GM21825 (cell line): ENCODE measurements around the gene ZDHHC14.

Experiments used
- ATAC-seq: cut with Tn5 transposase; IDR thresholded peaks from one replicate; pipeline ENCODE4 v1.9.1; 2021; ENCODE audit warnings: mild to moderate bottlenecking, moderate library complexity; ENCODE audit not compliant: unreplicated experiment

ZDHHC14 gene

DNA sequence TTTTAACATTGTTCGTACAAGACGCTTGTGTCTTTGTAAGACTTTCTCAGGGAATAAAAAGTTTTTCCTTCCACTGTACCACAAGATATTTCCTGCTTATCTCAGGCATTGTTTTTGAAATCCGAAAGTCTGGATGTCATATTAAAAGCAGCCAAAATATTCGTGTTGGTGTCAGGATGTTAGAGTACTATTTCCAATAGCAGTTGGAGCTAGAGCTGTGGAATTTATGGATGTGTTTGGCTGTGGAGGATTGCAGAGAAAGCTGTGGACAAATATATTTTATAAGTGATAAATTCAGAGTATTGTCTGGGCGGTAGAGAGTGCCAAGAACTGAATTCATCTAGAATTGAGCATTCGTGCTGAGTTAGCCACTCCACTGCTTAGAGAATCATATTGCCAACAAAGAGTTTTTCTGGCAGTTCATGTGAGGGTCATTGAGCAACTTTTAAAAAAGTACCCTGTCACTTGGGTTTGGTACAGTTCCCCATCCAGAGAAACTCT, 57.7 kb downstream of the ZDHHC14 start:
- ATAC-seq: no peak

- no peak for ATAC-seq
These were observed 59.2 kb downstream of the ZDHHC14 start for GRCh38 chr6:157440171-157440570.

DNA sequence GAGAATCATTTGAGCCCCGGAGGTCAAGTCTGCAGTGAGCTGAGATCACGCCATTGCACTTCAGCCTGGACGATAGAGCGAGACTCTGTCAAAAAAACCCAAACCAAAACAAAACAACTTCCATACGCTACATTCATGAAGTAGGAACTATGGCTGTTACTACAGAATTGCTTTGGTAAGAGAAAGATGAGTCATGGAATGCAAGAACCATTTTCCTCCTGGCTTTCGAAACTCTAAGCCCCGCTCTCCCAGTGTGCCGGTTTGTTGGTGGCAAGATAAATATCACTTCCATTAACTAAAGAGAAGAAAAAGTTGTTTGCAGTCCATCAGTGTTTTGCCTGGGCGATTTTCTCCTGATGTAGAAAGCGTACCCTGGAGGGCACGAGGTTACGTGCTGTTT, 61.3 kb downstream of the ZDHHC14 start:
- ATAC-seq: no peak

GRCh38 chr6:157443066-157443800, 62.2 kb downstream of the ZDHHC14 start:
- ATAC-seq: peak; percentile 90

DNA sequence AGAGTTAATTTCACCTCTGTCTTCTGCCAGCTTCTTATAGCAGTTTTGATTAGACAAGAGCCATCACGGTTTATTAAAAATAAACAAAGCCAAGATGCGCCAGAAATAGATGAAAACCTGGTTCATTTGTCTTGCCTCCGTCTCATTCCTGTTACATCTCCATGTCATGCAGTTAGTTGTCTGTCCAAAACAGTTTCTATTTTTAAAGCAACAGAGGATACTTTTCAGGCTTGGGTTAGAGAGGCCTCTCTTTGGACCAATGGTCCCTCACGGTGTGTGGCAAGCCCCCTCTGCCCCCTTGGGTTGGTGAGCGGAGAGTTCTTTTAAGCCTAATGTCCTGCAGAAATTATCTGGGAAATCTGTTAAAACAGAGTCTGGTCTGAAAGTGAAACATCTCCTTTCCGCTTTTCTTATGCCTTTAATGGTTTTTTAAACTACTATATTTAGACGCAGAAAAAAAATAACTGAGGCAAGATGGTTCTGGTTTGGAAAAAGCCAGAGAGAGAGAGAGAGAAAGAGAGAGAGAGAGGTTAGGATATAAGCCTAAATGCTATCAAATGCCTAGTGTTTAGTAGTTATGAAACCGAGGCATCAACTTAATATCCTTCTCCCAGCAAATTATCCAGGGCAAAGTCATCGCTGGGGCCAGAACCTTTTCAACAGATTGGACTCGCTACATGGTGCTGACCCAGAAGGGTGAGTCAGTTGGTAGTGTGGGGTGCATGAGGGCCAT, 64.5 kb downstream of the ZDHHC14 start:
- no peak for ATAC-seq

DNA sequence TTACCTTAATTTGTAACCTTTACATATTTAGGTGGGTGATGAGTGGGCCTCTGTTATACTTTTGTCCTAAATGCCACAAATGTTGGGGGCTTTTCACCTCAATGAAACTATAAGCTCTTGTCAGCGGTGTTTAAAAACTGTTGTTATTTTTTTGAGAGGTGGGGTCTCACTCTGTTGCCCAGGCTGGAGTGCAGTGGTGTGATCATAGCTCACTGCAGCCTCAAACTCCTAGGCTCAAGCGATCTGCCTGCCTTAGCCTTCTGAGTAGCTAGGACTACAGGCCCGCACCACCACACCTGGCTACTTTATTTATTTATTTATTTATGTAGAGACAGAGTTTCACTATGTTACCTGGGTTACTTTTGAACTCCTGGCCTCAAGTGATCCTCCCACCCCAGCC, 66.7 kb downstream of the ZDHHC14 start:
- ATAC-seq: no peak

DNA sequence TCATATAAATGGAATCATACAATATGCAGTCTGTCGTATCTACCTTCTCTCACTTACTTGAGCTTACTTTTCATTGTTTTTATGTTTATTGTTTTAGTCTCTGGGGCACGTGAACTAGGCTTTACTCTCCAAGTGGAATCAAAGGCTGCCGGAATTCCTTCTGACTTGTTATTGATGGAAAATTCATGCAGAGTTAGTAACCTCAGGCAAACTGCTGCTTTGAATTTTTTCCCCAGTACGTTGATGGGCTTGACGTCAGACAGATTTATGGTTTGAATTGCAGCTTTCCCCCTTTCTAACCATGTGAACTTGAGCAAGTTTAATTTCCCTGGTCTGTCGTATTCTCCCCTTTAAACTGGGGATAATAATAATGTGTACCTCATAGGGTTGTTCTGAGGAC, 68.6 kb downstream of the ZDHHC14 start:
- ATAC-seq: no peak

GRCh38 chr6:157450931-157451742, 70.1 kb downstream of the ZDHHC14 start:
- no peak for ATAC-seq

DNA sequence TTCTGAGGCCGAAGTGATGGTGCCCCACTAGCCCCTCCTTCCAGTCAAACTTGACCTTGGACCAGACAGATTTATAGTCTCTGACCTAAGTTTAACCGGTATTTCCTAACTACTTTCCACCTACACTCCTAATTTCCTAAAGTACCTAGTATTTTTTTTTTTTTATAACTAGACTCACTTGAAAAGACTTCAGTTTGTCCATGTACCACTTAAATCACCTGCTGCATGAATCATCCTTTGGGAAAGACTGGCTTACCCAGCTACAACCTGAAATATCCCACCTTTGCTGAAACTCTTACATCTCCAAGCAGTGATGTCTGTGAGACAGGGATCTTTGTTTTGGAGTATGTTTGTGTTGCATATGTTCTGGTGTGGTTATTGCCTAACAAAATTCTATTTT, 71.1 kb downstream of the ZDHHC14 start:
- ATAC-seq: no peak

DNA sequence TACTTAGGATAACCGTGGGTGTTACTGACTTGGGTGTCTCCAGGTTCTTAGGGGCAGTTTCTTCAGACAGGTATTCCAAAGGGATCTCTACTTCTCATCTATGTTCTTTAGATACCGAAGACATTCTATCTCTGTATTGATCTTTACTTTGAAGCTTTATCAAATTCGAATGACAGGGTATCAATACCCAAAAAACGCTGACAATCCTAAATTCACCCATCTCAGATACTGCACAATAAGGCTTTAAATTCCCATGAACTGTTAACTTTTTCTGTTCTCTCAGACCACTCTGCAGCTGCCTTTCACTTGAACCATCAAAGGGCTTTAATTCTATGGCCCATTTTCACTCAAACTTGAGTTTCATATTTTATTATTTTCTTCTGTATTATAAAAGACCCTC, 72.1 kb downstream of the ZDHHC14 start:
- no peak for ATAC-seq

- ATAC-seq: no peak
These were observed 73.0 kb downstream of the ZDHHC14 start for GRCh38 chr6:157453978-157454377.

DNA sequence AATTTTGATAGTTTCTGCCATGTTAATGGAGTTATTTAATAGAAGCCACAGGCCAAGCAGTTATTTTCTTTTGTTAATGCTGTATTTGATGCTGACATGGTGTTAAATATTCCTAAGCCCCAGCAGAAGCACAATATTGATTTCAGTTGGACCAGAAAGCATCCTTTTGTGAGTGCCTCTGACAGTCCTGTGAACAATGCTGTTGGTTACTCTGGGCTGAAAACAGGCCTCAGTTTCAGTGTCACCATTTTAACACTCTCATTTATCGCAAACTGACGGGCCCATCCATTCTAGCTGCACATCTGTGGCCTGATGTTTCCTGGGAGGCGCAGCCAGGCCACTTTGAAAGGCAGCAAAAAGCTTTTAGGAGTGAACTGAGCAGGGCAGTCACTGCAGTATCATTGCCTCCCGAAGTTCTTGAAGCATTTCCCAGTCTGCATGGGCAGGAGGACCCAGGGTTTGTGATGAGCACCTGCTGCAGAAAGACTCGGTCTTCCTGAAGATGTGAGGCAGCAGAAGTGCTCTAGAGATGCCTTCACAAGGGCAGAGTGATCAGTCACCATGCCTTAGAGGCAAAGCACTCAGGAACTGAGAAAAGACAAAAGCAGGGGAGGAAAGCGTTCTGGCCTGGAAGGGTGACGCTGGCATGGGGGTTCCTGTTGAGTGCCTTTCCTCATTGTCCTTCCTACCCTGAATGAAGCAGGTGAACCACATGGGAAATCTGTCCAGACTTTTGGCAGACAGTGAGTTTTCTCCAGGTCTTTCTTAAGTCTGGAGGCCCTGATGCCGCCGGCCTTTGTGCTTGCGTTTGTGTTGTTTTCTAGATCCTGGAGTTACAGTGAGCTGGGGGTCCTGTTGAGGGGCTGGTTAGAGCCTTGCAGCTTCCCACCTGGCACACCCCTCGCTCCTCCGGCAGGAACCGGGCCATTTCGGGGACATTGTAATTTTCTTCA, 74.0 kb downstream of the ZDHHC14 start:
- no peak for ATAC-seq

GRCh38 chr6:157455731-157456523, 74.9 kb downstream of the ZDHHC14 start:
- no peak for ATAC-seq

GRCh38 chr6:157456524-157456829, 75.5 kb downstream of the ZDHHC14 start:
- peak; percentile 40 for ATAC-seq

GRCh38 chr6:157457787-157458186, 76.8 kb downstream of the ZDHHC14 start:
- no peak for ATAC-seq

DNA sequence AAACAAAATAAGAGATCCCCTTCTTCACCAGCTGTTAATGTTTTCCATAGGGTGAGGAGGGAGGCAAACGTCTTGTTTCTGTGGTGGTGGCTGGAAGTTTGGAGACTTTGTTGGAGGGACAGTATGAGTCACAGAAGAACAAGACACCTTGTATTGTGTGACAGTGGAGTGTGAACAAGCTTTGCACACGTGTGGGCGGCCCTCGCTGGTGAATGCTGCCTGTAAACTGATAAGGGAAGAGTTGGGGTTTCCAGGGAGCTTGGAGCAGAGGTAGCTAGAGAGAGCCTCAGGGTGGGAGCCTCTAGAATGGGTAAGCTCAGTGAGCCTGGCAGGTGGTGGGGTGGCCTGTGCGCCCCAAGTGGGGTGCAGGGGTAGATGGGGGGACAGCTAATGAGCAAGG, 78.3 kb downstream of the ZDHHC14 start:
- ATAC-seq: no peak

GRCh38 chr6:157460182-157460999, 79.4 kb downstream of the ZDHHC14 start:
- ATAC-seq: no peak

DNA sequence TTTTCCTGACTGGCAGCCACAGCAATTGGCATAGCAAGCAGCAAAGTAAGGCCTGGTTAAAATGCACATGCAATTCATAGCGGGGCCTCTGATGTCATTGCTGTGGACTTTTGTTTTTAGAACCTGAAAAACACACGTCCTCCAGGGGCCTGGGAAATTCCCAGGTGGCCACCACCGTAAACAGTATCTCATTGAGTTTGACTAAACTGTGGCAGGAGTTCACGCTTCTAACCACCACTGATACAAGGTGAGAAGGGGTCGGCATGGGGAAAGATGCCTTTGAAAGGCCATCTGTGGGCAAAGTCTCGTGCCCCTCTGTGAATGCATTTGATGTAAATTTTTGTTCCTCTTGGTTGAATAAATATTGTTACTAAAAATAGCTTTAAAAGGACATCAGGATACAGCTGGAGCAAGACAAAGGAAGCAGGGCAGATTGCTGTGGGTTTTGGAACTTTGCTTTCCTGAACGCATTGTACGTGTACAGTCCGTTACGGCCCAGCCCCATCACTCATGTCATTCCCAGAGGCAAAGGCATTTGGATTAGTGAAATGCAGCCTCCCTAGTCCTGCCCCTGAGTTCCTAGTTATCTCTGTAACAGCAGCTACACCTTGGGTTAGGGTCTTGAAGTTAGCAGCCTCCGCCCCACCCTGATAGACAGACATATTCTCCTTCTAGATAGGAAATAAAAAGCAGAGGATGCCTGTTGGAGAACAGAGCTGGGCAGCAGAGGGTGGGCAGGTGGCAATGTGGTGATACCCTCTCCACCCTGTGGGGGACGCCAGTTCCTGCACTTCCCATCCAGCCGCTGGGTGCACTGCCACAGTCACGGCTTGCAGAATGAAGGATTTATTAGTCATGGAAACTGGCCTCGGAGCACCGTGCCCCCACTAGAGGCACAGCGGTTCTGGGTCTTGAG, 80.3 kb downstream of the ZDHHC14 start:
- ATAC-seq: peak; percentile 60
